GM19372 (cell line): Measurements from ENCODE around the gene PXYLP1.

Experiments
- ATAC-seq: cut with Tn5 transposase; IDR thresholded peaks from one replicate; pipeline ENCODE4 v1.9.1; 2021; ENCODE audit warnings: mild to moderate bottlenecking, low read depth, moderate library complexity; ENCODE audit not compliant: unreplicated experiment

Gene PXYLP1

GRCh38 chr3:141227752-141228151 is 3.9 kb upstream of the PXYLP1 start:
- no peak for ATAC-seq

GRCh38 chr3:141228395-141228794 is 3.2 kb upstream of the PXYLP1 start:
- no peak for ATAC-seq

DNA sequence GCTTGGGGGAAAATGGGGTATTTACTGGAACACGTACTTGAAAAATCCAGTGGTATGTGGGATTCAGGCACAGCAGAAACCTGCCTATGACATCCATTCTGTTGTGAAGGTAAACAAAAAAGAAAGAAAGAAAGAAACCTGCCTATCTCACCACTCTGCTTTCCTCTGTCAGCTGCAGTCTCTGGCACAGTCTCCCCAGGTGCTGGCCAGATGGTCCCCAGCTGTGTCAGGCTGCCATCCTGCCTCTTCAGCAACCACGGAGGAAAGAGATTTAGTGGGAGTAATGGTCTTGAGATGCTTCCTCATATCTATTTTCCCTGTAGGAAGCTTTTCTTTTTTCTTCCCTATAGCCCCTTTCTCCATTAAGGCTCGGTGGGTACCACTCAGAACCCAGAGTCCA is 2.5 kb upstream of the PXYLP1 start:
- no peak for ATAC-seq

- ATAC-seq = no peak
Measured at GRCh38 chr3:141230293-141230692, 1.3 kb upstream of the PXYLP1 start.

GRCh38 chr3:141231952-141232823 is 563 bp downstream of the PXYLP1 start:
- ATAC-seq = no peak

DNA sequence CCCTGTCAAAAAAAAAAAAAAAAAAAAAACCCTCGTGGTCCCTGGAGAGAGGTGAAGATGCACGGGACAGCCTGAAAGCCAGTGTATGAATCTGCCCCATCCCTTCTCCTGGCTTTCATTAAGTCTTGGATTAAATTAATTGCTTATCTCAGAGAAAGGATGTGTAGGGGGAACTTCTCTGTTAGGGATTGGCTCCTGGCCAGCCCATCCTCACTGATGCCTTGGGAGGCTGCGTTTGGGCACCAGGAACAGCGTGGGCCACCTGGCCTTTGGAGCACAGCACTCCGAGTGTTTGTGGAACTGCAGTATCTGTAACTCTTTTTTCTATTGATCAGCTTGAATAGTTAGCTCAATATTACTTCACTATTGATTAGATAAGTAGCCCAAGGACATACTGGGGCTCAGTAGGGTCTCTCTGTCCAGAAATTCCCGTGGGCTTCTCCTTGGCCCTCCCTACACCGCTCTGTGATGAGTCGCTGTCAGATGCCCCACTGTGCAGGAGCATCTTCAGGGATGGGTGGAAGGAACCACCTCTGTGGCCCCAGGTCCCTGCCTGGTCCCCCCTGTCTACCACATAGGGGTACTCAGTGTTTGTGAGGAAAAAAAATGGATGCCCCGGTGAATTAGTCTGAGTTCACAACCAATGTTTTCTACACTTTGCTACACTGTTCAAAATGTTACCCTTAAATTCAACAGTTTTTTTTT is 2.0 kb downstream of the PXYLP1 start:
- no peak for ATAC-seq

DNA sequence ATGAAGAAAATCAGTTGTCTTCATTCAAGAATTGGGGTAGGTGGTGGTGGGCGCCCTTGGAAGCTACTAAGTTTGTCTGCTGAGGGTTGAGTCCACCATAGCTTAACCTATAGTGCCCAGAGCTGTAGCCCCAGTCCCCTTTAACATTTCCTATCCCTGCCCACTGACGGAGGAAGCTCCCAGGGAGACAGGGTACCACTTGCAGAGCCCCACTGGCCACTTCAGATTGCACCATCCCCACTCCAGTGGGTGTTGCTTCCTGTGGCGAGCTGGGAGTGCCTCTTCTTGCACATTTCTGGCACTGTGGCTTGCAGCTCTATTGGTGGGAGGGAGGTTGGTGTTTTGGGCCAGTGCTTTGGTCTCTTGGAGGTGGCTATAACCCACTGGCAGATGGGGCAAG is 2.7 kb downstream of the PXYLP1 start:
- ATAC-seq = no peak

DNA sequence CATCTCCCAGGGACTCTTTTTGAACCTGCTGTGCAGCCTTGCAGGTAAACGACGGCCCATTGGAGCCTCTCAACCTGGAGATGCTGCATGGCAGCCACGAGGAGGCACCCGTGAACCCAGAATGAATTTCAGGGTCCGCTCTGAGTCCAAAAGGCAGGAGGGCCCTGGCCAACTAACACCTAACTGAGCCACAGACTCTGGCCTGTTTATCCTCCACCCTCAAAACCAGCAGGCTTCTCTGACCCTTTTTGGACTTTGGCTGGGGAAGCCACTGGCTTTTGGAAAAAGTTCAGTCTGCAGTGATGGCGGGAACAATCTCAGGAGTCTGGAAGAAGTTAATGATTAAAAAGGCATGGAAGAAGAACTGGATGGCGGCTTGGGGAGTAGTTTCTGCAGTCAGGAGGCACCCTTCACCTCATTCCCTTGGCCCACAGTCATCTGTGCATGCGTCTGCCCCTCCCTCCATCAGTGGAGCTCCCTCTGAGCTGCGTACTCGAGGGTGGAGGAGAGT is 4.1 kb downstream of the PXYLP1 start:
- ATAC-seq = no peak

DNA sequence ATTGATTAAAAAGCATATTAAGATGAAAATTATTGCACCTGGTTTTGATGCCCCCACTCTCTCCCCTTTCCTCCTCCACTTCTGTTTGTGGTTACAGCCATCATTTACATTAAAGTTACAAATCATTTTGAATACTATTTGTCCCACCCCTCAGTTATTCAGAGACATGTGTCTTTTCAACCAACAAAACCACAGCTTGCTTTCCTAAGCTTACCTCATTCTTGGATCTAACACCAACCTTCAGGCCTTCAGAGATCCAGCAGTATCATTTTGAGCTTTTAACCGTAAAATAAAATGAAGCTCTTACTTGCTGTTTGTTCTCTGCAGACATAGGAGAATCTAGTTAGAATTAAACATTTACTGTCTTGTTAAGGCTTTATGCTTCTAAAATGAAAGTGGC is 4.7 kb downstream of the PXYLP1 start:
- ATAC-seq = no peak

GRCh38 chr3:141237701-141238521 is 6.3 kb downstream of the PXYLP1 start:
- ATAC-seq = no peak

GRCh38 chr3:141239511-141240281 is 8.1 kb downstream of the PXYLP1 start:
- ATAC-seq = no peak

DNA sequence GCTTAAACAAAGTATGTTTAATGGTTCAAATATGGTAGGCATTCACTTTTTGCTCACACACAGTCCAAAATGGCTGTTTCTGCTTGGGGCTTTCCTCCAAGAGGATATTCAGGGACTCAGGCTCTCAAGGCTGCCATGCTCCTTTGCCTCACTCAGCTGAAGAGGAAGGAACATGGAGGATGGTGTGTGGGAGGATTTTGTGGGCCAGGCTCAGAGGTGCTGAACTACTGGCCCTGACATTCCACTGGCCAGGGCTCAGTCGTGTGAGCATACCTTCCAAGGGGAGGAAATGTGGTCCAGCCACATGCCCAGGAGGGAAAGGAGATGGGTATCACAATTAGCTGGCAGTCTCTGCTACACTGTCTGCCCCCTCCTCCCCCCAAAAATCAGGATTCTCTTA is 8.7 kb downstream of the PXYLP1 start:
- ATAC-seq = no peak

GRCh38 chr3:141240687-141241615 is 9.3 kb downstream of the PXYLP1 start:
- no peak for ATAC-seq

GRCh38 chr3:141241616-141242376 is 10.2 kb downstream of the PXYLP1 start:
- no peak for ATAC-seq

DNA sequence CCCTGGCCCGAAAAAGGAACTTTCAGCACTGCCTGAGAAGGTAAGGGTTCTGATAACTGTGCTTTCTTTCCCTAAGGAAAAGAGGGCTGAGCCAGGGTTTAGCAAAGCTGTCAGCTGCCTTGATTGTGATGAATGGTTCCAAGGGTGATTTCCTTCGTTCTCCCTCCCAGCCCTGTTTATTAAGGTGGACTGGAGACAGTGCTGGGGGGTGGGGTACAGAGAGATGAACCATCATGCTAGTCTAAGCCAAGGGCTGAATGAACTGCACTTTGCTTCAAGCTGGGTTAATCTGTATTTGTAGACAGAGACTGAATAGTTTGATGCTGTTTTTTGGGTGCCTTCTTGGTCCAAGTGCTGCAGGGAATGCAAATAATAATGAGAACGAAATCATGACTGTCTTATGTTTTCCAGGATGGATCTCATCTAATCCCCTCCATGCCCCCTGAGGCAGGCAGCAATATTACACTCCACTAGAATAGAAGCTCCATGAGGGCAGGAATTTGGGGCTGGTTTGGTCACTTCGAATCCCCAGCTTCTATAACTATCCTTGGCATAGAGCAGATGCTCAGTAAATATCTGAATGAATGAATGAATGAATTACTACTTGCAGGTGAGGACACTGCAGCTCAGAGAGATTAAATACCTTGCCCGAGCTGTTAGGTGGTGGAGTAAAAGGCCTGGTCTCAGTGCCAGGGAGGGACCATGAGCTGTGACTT is 10.9 kb downstream of the PXYLP1 start:
- ATAC-seq = no peak

DNA sequence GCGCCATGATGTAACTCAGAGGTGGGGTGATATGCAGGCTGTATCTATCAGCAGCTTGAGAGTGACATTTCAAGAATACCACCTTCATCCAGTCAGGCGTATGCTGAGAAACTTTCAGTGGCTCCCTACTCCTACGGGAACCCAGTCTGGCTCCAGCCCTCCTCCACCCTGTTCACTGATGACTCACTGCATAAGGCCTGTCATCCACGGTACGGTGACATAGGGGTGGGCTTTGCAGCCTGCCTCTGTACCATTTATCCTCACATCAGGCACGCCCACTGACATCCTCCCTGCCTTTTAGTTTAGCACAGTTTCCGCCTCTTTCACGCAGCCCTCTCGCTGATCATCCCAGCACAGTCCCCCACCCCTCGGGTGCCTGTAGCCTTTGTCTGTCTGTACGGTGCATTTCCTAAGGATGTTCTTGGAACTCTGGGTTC is 11.7 kb downstream of the PXYLP1 start:
- no peak for ATAC-seq

DNA sequence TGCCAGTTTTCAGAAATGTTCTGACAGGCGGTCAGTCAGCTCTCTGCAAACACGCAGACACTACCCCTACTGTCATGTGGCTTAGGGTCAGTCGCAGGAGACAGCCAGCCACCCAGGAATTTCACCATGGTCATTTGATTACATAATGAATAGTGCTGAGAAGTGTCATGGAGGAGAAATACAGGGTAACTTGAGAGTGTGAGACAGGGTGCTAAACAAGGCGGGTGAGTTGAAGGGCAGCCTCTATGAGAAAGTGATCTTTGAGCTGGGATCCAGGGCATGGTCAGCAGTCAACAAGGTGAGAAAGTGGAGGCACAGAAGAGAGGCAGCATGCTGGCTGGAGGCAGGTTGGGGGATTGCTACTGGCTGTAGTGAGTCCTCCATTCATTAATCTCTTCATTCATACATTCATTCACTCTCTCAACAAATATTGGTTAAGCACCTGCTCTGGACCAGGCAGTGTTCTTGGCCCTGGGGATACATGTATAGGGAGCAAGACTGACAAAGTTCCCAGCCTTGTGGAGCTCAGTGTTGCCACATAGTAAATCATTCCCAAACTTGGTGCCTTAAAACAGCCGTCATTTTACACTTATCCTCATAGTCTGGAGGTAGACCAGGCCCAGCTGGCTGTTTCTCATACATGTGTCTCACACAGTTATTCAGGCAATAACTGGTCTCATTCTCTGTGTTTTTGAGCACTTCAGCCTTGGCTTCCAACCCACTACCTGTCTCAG is 14.8 kb downstream of the PXYLP1 start:
- no peak for ATAC-seq
